Activated T-helper 9 cell treated with anti-CD3 and anti-CD28 coated beads, Interleukin-2, amount 50 U/mL, for 16 hours (primary cell): ENCODE measurements around the gene PTPRN2.
"Not testable (repeated sequence)": the region's sequence is repeated elsewhere in the genome, so short reads cannot be mapped to it uniquely, and the experiment has no call there.

Experiments
- DNase-seq: peaks from one replicate; pipeline ENCODE4 v3.0.0-alpha.2; 2020; ENCODE audit warnings: low read depth

The PTPRN2 gene

GRCh38 chr7:158366916-158367633 is 220.5 kb downstream of the PTPRN2 start:
- DNase-seq, result no peak

- DNase-seq, result no peak
Measured at GRCh38 chr7:158366346-158366745, 221.3 kb downstream of the PTPRN2 start.

- no peak for DNase-seq
Measured at GRCh38 chr7:158365267-158365666, 222.4 kb downstream of the PTPRN2 start.

GRCh38 chr7:158364451-158364850 is 223.2 kb downstream of the PTPRN2 start:
- no peak for DNase-seq

- DNase-seq, result no peak
Measured at GRCh38 chr7:158362912-158363905, 224.4 kb downstream of the PTPRN2 start.

GRCh38 chr7:158362001-158362400 is 225.6 kb downstream of the PTPRN2 start:
- DNase-seq, result no peak

GRCh38 chr7:158361326-158361946 is 226.2 kb downstream of the PTPRN2 start:
- DNase-seq, result no peak

GRCh38 chr7:158358926-158359645 is 228.5 kb downstream of the PTPRN2 start:
- no peak for DNase-seq

- no peak for DNase-seq
Measured at GRCh38 chr7:158357898-158358821, 229.5 kb downstream of the PTPRN2 start.

GRCh38 chr7:158357106-158357897 is 230.3 kb downstream of the PTPRN2 start:
- no peak for DNase-seq

GRCh38 chr7:158356454-158356853 is 231.2 kb downstream of the PTPRN2 start:
- DNase-seq, result no peak

GRCh38 chr7:158355456-158356065 is 232.1 kb downstream of the PTPRN2 start:
- no peak for DNase-seq

- no peak for DNase-seq
Measured at GRCh38 chr7:158354861-158355260, 232.8 kb downstream of the PTPRN2 start.

GRCh38 chr7:158353606-158354570 is 233.7 kb downstream of the PTPRN2 start:
- no peak for DNase-seq

GRCh38 chr7:158351899-158352729 is 235.5 kb downstream of the PTPRN2 start:
- DNase-seq, result not testable (repeated sequence)

- no peak for DNase-seq
Measured at GRCh38 chr7:158351481-158351880, 236.1 kb downstream of the PTPRN2 start.

GRCh38 chr7:158351051-158351450 is 236.6 kb downstream of the PTPRN2 start:
- no peak for DNase-seq
